Cardiac muscle cell (in vitro differentiated cells and primary cell): ENCODE measurements around the gene TMEM266. TPM values are rescaled to one million over a fixed set of nuclear protein-coding genes. Genes with fewer than 3 reads are reported as not detected.

Source experiments
- DNase-seq, 2 donors: peaks; one replicate each; pipeline versions ENCODE4 v3.0.0 to v3.0.0-alpha.2; 2010 to 2017; ENCODE audit warnings: low read depth in 1 of 2, low spot score in 1 of 2
- H3K27ac ChIP-seq: fragments of 200-600 bp; sonication (generic); 2 replicates; pipeline ENCODE4 v1.5.1; 2016
- H3K27me3 ChIP-seq: fragments of 200-600 bp; sonication (generic); 2 replicates; pipeline ENCODE4 v1.6.0; 2016; ENCODE audit warnings: control low read depth
- H3K36me3 ChIP-seq: fragments of 200-600 bp; sonication (generic); 2 replicates; pipeline ENCODE4 v1.5.1; 2016; ENCODE audit warnings: control low read depth
- H3K4me1 ChIP-seq: fragments of 200-600 bp; sonication (generic); 2 replicates; pipeline ENCODE4 v1.8.1; 2017; ENCODE audit warnings: low read depth, mild to moderate bottlenecking, mixed run types
- H3K4me3 ChIP-seq: fragments of 200-600 bp; sonication (generic); 2 replicates; pipeline ENCODE4 v1.5.1; 2016; ENCODE audit warnings: mild to moderate bottlenecking
- H3K9me3 ChIP-seq: fragments of 200-600 bp; sonication (generic); 2 replicates; pipeline ENCODE4 v1.5.1; 2017; ENCODE audit warnings: low read depth, mild to moderate bottlenecking, control low read depth
- CTCF ChIP-seq: IDR thresholded peaks from 2 replicates; pipeline ENCODE4 v1.5.1; 2012; ENCODE audit warnings: low read depth, mild to moderate bottlenecking, low read length
- polyA plus RNA-seq: library from polyadenylated mRNA; unstranded; fragments of >200 nt; fragmentation: Nextera tagmentation; extraction: Ambion mirVana; gene quantifications from 2 replicates; pipeline ENCODE4 v1.2.1, GENCODE V29; 2016
- total RNA-seq: library from RNA; depleted of rRNA; stranded (reverse); fragments of >200 nt; gene quantifications from 2 replicates; pipeline ENCODE4 v1.2.3, GENCODE V29; 2016

Gene TMEM266
- total and polyA plus RNA-seq, 2 experiments from 2014 or later, result 0.12 to 1.5 TPM

GRCh38 chr15:76162036-76162398, 102.2 kb downstream of the TMEM266 start:
- no peak for TF ChIP-seq CTCF
- no peaks in the 10 kb centered on the region for H3K4me1 ChIP-seq
- DNase-seq, result no peak
- no peaks in the 10 kb centered on the region for H3K9me3 ChIP-seq
- no peak overlapping the region for H3K4me3 ChIP-seq
- no peaks in the 10 kb centered on the region for H3K27me3 ChIP-seq
- H3K27ac ChIP-seq, result no peak overlapping the region
- H3K36me3 ChIP-seq, result no peaks in the 10 kb centered on the region

- Histone ChIP-seq H3K36me3 (no peaks in the 10 kb centered on the region), H3K4me3 (no peak overlapping the region), H3K27me3 (no peaks in the 10 kb centered on the region), H3K27ac (no peak overlapping the region), H3K4me1 (no peaks in the 10 kb centered on the region), H3K9me3 (no peaks in the 10 kb centered on the region)
- no peak for DNase-seq
- TF ChIP-seq CTCF, result no peak
Measured at GRCh38 chr15:76162784-76163456, 103.1 kb downstream of the TMEM266 start.

- no peaks in the 10 kb centered on the region for H3K27me3 ChIP-seq
- no peaks in the 10 kb centered on the region for H3K36me3 ChIP-seq
- peak; percentile 23 to 94 for DNase-seq
- no peak overlapping the region for H3K27ac ChIP-seq
- no peaks in the 10 kb centered on the region for H3K4me1 ChIP-seq
- H3K9me3 ChIP-seq, result no peaks in the 10 kb centered on the region
- H3K4me3 ChIP-seq, result no peak overlapping the region
- no peak for TF ChIP-seq CTCF
Measured at GRCh38 chr15:76163457-76164295, 103.9 kb downstream of the TMEM266 start.

- no peaks in the 10 kb centered on the region for H3K4me1 ChIP-seq
- DNase-seq, result no peak
Measured at GRCh38 chr15:76164602-76165001, 104.8 kb downstream of the TMEM266 start.

GRCh38 chr15:76165951-76166350, 106.2 kb downstream of the TMEM266 start:
- no peak overlapping the region for H3K27ac ChIP-seq
- no peak for TF ChIP-seq CTCF
- no peaks in the 10 kb centered on the region for H3K36me3 ChIP-seq
- H3K27me3 ChIP-seq, result no peaks in the 10 kb centered on the region
- no peak for DNase-seq
- no peak overlapping the region for H3K4me3 ChIP-seq
- H3K4me1 ChIP-seq, result no peaks in the 10 kb centered on the region
- H3K9me3 ChIP-seq, result no peaks in the 10 kb centered on the region

More at GRCh38 chr15:76164602-76165001, 104.8 kb downstream of the TMEM266 start:
- H3K36me3 ChIP-seq, result no peaks in the 10 kb centered on the region
- no peak overlapping the region for H3K27ac ChIP-seq
- TF ChIP-seq CTCF, result no peak
- H3K4me3 ChIP-seq, result no peak overlapping the region
- no peaks in the 10 kb centered on the region for H3K9me3 ChIP-seq
- H3K27me3 ChIP-seq, result no peaks in the 10 kb centered on the region
